ENCODE results near the gene SLC16A12. TPM values are rescaled to one million over a fixed set of nuclear protein-coding genes. Genes with fewer than 3 reads are reported as not detected.

The SLC16A12 gene
- total and polyA plus RNA-seq, 2 donors (not counting 1 experiment from before 2014, with no cell fraction given), result under 0.01 to 0.26 TPM

- Histone ChIP-seq H3K9ac (ENCODE audit: insufficient read depth, low read length) (no peak overlapping the region), H3K4me3 (replicated peaks in 1 of 4; ENCODE audit: control extremely low read depth in 1 of 4, insufficient read depth in 1 of 4, low read depth in 3 of 4, low read length in 4 of 4) (peak overlapping the region in 1 of 4 experiments; percentile 11), H3K4me2 (ENCODE audit: extremely low read depth, insufficient read depth, low read length) (peak overlapping the region; percentile 72), H4K20me1 (ENCODE audit: control insufficient read depth, extremely low read depth, insufficient read depth, low read length) (no peaks in the 10 kb centered on the region), H3K36me3 (ENCODE audit: control insufficient read depth, insufficient read depth, low read length) (no peaks in the 10 kb centered on the region), H3K9me3 (ENCODE audit: control insufficient read depth, insufficient read depth, low read depth, low read length) (no peaks in the 10 kb centered on the region), H2AFZ (ENCODE audit: low read length) (no peak overlapping the region), H3K27ac (ENCODE audit: insufficient read depth, low read length) (peak overlapping the region; percentile 54), H3K27me3 (ENCODE audit: control insufficient read depth, insufficient read depth, low read length) (no peaks in the 10 kb centered on the region), H3K79me2 (ENCODE audit: control insufficient read depth, insufficient read depth, low read length) (no peaks in the 10 kb centered on the region), H3K4me1 (ENCODE audit: control insufficient read depth, extremely low read depth, insufficient read depth, low read length) (peaks cover 8% of the 10 kb centered on the region)
- TF ChIP-seq EZH2 (IDR thresholded peaks at IDR 0.05; ENCODE audit: low read length, missing control alignments) (no peak), CTCF (conservative IDR thresholded peaks at IDR 0.05 in 1 of 2, IDR thresholded peaks at IDR 0.05 in 1 of 2; ENCODE audit: low read depth in 1 of 2, low read length in 2 of 2) (no peak)
- DNase-seq (ENCODE audit: low read depth in 2 of 2), result peak; percentile 58 to 90
These were observed 77.1 kb downstream of the SLC16A12 start for GRCh38 chr10:89458291-89458690.

DNA sequence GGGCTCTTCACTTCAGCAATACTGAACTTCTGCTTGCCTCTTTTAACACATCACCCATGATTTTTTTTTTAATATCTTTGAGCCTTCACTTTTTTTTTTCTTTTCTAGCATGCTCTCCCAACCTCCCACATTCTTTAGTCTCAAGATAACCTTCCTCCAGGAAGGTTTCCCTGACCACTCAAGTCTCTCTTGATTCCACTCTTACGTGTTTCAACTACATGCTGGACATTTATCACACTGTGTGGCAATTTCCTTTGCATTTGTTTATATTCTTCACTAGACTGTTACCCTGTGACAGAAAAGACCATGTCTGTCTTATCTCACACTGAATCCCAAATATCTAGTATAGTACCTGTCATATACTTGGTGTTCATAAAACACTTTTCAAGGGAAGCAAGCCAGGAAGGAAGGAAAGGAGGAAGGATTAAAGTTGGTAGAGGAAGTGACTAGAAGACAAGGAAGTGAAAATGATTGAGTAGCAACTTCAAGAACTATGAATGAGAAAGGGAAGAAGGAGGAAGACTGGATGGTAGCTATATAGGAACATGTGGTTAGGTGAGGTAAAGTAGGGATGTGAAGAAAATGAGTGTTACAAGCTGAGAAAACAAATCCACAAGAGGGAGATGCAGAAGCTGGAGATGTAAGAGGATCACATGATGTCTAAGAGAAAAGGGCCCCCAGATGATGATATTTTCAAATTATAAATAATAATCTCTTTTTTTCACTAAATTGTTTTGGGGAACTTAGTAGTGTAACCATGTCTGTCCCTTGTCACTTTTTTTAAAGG is 80.6 kb downstream of the SLC16A12 start:
- DNase-seq (ENCODE audit: low read depth in 2 of 2), result no peak
- Histone ChIP-seq H3K4me2 (ENCODE audit: extremely low read depth, insufficient read depth, low read length) (no peak overlapping the region), H3K4me1 (ENCODE audit: control insufficient read depth, extremely low read depth, insufficient read depth, low read length) (peaks cover 8% of the 10 kb centered on the region), H3K79me2 (ENCODE audit: control insufficient read depth, insufficient read depth, low read length) (no peaks in the 10 kb centered on the region), H3K27ac (ENCODE audit: insufficient read depth, low read length) (no peak overlapping the region), H3K27me3 (ENCODE audit: control insufficient read depth, insufficient read depth, low read length) (no peaks in the 10 kb centered on the region), H3K36me3 (ENCODE audit: control insufficient read depth, insufficient read depth, low read length) (no peaks in the 10 kb centered on the region), H3K9ac (ENCODE audit: insufficient read depth, low read length) (no peak overlapping the region), H3K9me3 (ENCODE audit: control insufficient read depth, insufficient read depth, low read depth, low read length) (no peaks in the 10 kb centered on the region), H3K4me3 (replicated peaks in 1 of 4; ENCODE audit: control extremely low read depth in 1 of 4, insufficient read depth in 1 of 4, low read depth in 3 of 4, low read length in 4 of 4) (no peak overlapping the region), H2AFZ (ENCODE audit: low read length) (no peak overlapping the region), H4K20me1 (ENCODE audit: control insufficient read depth, extremely low read depth, insufficient read depth, low read length) (no peaks in the 10 kb centered on the region)
- TF ChIP-seq CTCF (conservative IDR thresholded peaks at IDR 0.05 in 1 of 2, IDR thresholded peaks at IDR 0.05 in 1 of 2; ENCODE audit: low read depth in 1 of 2, low read length in 2 of 2), result no peak
- TF ChIP-seq EZH2 (IDR thresholded peaks at IDR 0.05; ENCODE audit: low read length, missing control alignments), result no peak

DNA sequence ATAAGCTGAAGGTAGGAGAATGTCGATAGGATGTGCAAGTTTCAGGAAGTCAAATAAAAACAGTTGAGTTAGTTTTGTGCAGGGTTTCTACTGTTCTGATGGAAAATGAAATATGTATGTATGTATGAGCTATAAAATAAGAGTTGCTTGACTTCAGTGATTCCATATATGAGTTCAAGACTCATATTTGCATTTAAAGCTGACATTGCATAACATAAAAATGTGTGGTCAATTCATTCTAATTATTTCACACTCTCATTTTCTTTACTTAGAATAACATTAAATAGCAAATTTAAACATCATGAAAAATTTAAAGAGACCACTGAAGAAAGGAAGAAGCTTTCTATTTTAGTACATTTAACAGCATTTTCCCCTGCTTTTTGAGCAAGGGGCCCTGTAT is 83.2 kb downstream of the SLC16A12 start:
- DNase-seq (ENCODE audit: low read depth in 2 of 2), result no peak
- Histone ChIP-seq H3K27me3 (ENCODE audit: control insufficient read depth, insufficient read depth, low read length) (no peaks in the 10 kb centered on the region), H3K9me3 (ENCODE audit: control insufficient read depth, insufficient read depth, low read depth, low read length) (no peaks in the 10 kb centered on the region), H3K9ac (ENCODE audit: insufficient read depth, low read length) (no peak overlapping the region), H2AFZ (ENCODE audit: low read length) (no peak overlapping the region), H3K36me3 (ENCODE audit: control insufficient read depth, insufficient read depth, low read length) (no peaks in the 10 kb centered on the region), H3K4me3 (replicated peaks in 1 of 4; ENCODE audit: control extremely low read depth in 1 of 4, insufficient read depth in 1 of 4, low read depth in 3 of 4, low read length in 4 of 4) (no peak overlapping the region), H4K20me1 (ENCODE audit: control insufficient read depth, extremely low read depth, insufficient read depth, low read length) (no peaks in the 10 kb centered on the region), H3K27ac (ENCODE audit: insufficient read depth, low read length) (no peak overlapping the region), H3K79me2 (ENCODE audit: control insufficient read depth, insufficient read depth, low read length) (no peaks in the 10 kb centered on the region), H3K4me2 (ENCODE audit: extremely low read depth, insufficient read depth, low read length) (no peak overlapping the region), H3K4me1 (ENCODE audit: control insufficient read depth, extremely low read depth, insufficient read depth, low read length) (no peaks in the 10 kb centered on the region)
- TF ChIP-seq EZH2 (IDR thresholded peaks at IDR 0.05; ENCODE audit: low read length, missing control alignments), result no peak
- no peak for TF ChIP-seq CTCF (conservative IDR thresholded peaks at IDR 0.05 in 1 of 2, IDR thresholded peaks at IDR 0.05 in 1 of 2; ENCODE audit: low read depth in 1 of 2, low read length in 2 of 2)
